AG04450 (cell line): Measurements from ENCODE around the gene KLF16. TPM values are rescaled to one million over a fixed set of nuclear protein-coding genes. Genes with fewer than 3 reads are reported as not detected.

Source experiments
- CTCF ChIA-PET: fragments of 300-600, 350-600 bp; formaldehyde crosslinking; extraction: SDS; loops from one replicate; lab custom pipeline; 2022; ENCODE audit warnings: antibody characterized with exemption, inconsistent platforms; lab: Charles Lee
- POLR2A ChIA-PET: fragments of 350-600 bp; formaldehyde crosslinking; extraction: SDS; loops from one replicate; lab custom pipeline; 2021; ENCODE audit warnings: antibody characterized with exemption, inconsistent platforms; lab: Yijun Ruan, JAX
- DNase-seq: peaks from one replicate; pipeline ENCODE4 v3.0.0-alpha.2; 2011; ENCODE audit warnings: low read depth, low spot score
- H3K27ac ChIP-seq: one replicate; pipeline ENCODE4 v1.5.1; 2012; ENCODE audit warnings: low read depth, low read length, control low read depth
- H3K27me3 ChIP-seq: one replicate; pipeline ENCODE4 v1.6.0; 2012; ENCODE audit warnings: low read length; ENCODE audit not compliant: control insufficient read depth, insufficient read depth
- H3K4me3 ChIP-seq: 2 replicates; pipeline ENCODE4 v1.5.1; 2011; ENCODE audit warnings: mild to moderate bottlenecking, low read depth, low read length, control low read depth
- H3K9me3 ChIP-seq: 2 replicates; pipeline ENCODE4 v1.5.1; 2012; ENCODE audit warnings: low read length; ENCODE audit not compliant: control insufficient read depth, insufficient read depth
- CTCF ChIP-seq: IDR thresholded peaks from 2 replicates; pipeline ENCODE4 v1.5.1; 2011; ENCODE audit warnings: low read depth, low read length, control low read depth, inconsistent platforms
- polyA plus RNA-seq: library from polyadenylated mRNA; depleted of rRNA; stranded (reverse); fragments of >200 nt; gene quantifications from 2 replicates; pipeline ENCODE4 v1.2.3, GENCODE V29; 2011

KLF16 gene
- polyA plus RNA-seq, 1 experiment: 3.4 TPM

- POLR2A ChIA-PET: no interaction called here
- DNase-seq: no peak
- no peaks in the 10 kb centered on the region for H3K27me3 ChIP-seq
- peak overlapping the region; percentile 32; the same call in 1 of the 2 replicates for H3K4me3 ChIP-seq
- peak overlapping the region; percentile 39 for H3K27ac ChIP-seq
- H3K9me3 ChIP-seq: peaks cover 5% of the 10 kb centered on the region; the same call in 1 of the 2 replicates
- CTCF ChIA-PET: no interaction called here
- TF ChIP-seq CTCF: no peak
These were observed 9.6 kb upstream of the KLF16 start for GRCh38 chr19:1872807-1873523.

GRCh38 chr19:1871630-1872029, 8.3 kb upstream of the KLF16 start:
- Histone ChIP-seq H3K27ac (no peak overlapping the region), H3K27me3 (no peaks in the 10 kb centered on the region), H3K9me3 (peaks cover 5% of the 10 kb centered on the region; the same call in 1 of the 2 replicates), H3K4me3 (no peak overlapping the region)
- no peak for TF ChIP-seq CTCF
- ChIA-PET CTCF (no interaction called here), POLR2A (no interaction called here)
- DNase-seq: no peak

GRCh38 chr19:1871140-1871597, 7.8 kb upstream of the KLF16 start:
- CTCF ChIA-PET: no interaction called here
- DNase-seq: no peak

GRCh38 chr19:1868971-1869370, 5.6 kb upstream of the KLF16 start:
- Histone ChIP-seq H3K4me3 (no peak overlapping the region), H3K27me3 (no peaks in the 10 kb centered on the region), H3K9me3 (no peaks in the 10 kb centered on the region), H3K27ac (no peak overlapping the region)
- CTCF ChIA-PET: no interaction called here
- POLR2A ChIA-PET: interaction anchor here (0.8 kb wide), 1 partner anchor 264 kb away, joined by 5 read pairs; the partner anchor contains the start of gene UQCR11
- DNase-seq: no peak
- no peak for TF ChIP-seq CTCF

More at GRCh38 chr19:1871140-1871597, 7.8 kb upstream of the KLF16 start:
- H3K4me3 ChIP-seq: no peak overlapping the region
- H3K27ac ChIP-seq: no peak overlapping the region
- POLR2A ChIA-PET: no interaction called here
- TF ChIP-seq CTCF: no peak
- H3K9me3 ChIP-seq: peaks cover 5% of the 10 kb centered on the region; the same call in 1 of the 2 replicates
- H3K27me3 ChIP-seq: no peaks in the 10 kb centered on the region

- Histone ChIP-seq H3K27me3 (no peaks in the 10 kb centered on the region), H3K4me3 (no peak overlapping the region), H3K27ac (no peak overlapping the region), H3K9me3 (no peaks in the 10 kb centered on the region)
- ChIA-PET CTCF (no interaction called here), POLR2A (no interaction called here)
- no peak for DNase-seq
- TF ChIP-seq CTCF: no peak
These were observed 4.0 kb upstream of the KLF16 start for GRCh38 chr19:1867349-1867724.
